NB4 (cell line): ENCODE data around the gene BORCS5.

ENCODE experiments used
- POLR2A ChIP-seq: IDR thresholded peaks from 2 replicates; pipeline ENCODE4 v1.6.1; 2011; ENCODE audit warnings: mild to moderate bottlenecking; ENCODE audit not compliant: insufficient read length; ENCODE audit errors: extremely low read depth
- TF ChIP-seq, protein P1 (sequence below): IDR thresholded peaks from one replicate; pipeline ENCODE4 v1.5.1; 2012; ENCODE audit warnings: low read depth, low read length
- TF ChIP-seq, protein P2 (sequence below): IDR thresholded peaks from 2 replicates; pipeline ENCODE4 v1.6.1; 2011; ENCODE audit warnings: low read depth, low read length

DNA sequence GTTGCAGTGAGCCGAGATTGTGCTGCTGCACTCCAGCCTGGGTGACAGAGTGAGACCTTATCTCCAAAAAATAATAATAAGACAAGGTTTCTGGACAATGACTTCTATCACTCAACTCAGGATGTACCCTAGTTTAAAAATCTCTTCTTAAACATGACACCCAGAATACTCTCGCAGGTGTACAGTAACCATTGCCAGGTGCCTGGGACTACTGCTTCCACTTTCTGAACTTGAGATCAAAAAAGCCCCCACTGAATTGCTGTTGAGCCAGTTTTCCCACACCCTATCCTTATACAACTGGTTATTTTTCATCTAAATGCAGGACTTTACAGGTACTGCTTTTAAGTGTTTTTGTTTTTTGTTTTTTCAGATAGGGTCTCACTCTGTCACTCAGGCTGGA lies 36.3 kb downstream of the BORCS5 start:
- TF ChIP-seq, protein P1, sequence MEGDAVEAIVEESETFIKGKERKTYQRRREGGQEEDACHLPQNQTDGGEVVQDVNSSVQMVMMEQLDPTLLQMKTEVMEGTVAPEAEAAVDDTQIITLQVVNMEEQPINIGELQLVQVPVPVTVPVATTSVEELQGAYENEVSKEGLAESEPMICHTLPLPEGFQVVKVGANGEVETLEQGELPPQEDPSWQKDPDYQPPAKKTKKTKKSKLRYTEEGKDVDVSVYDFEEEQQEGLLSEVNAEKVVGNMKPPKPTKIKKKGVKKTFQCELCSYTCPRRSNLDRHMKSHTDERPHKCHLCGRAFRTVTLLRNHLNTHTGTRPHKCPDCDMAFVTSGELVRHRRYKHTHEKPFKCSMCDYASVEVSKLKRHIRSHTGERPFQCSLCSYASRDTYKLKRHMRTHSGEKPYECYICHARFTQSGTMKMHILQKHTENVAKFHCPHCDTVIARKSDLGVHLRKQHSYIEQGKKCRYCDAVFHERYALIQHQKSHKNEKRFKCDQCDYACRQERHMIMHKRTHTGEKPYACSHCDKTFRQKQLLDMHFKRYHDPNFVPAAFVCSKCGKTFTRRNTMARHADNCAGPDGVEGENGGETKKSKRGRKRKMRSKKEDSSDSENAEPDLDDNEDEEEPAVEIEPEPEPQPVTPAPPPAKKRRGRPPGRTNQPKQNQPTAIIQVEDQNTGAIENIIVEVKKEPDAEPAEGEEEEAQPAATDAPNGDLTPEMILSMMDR: no peak
- no peak for TF ChIP-seq POLR2A
- TF ChIP-seq, protein P2, sequence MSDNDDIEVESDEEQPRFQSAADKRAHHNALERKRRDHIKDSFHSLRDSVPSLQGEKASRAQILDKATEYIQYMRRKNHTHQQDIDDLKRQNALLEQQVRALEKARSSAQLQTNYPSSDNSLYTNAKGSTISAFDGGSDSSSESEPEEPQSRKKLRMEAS: no peak
